IMR-90 (cell line): ENCODE measurements around the gene KCMF1. TPM values are rescaled to one million over a fixed set of nuclear protein-coding genes. Genes with fewer than 3 reads are reported as not detected.

ENCODE experiments used
- ATAC-seq: fragments of 200-7000 bp; cut with Tn5 transposase; 2 replicates; pipeline ENCODE4 v1.9.1; 2020; ENCODE audit warnings: low read depth, mild to moderate bottlenecking, moderate library complexity
- BruUV-seq: library from RNA; stranded (reverse); fragments of 400-500 nt; replicated peaks from 2 replicates; lab custom pipeline; 2021; lab: Mats Ljungman, UMichigan
- CTCF ChIA-PET: fragments of 300-600 bp; formaldehyde crosslinking; extraction: SDS; loops from one replicate; lab custom pipeline; 2021; ENCODE audit warnings: antibody characterized with exemption; lab: Yijun Ruan, JAX
- POLR2A ChIA-PET: fragments of 300-600 bp; sonication (Branson Sonifier 250); formaldehyde crosslinking; loops from one replicate; lab custom pipeline; 2022; ENCODE audit warnings: antibody characterized with exemption; ENCODE audit not compliant: unreplicated experiment; lab: Charles Lee
- DNase-seq: peaks from one replicate; pipeline ENCODE4 v3.0.0; 2013
- H2AFZ ChIP-seq: replicated peaks from 2 replicates; pipeline ENCODE3; 2013; ENCODE audit warnings: low read length, mild to moderate bottlenecking; ENCODE audit not compliant: poor library complexity
- H2AK5ac ChIP-seq: 2 replicates; pipeline ENCODE4 v1.6.1; 2013; ENCODE audit warnings: low read depth, low read length, inconsistent platforms
- H2AK9ac ChIP-seq: replicated peaks from 2 replicates; pipeline ENCODE3; 2013; ENCODE audit warnings: mild to moderate bottlenecking, low read depth, low read length, moderate library complexity; ENCODE audit not compliant: poor library complexity
- H2BK120ac ChIP-seq: 2 replicates; pipeline ENCODE4 v1.6.1; 2013; ENCODE audit warnings: low read depth, low read length, inconsistent platforms
- H2BK15ac ChIP-seq: 3 replicates; pipeline ENCODE4 v1.6.1; 2013; ENCODE audit warnings: low read depth, low read length, inconsistent platforms
- H2BK20ac ChIP-seq: 2 replicates; pipeline ENCODE4 v1.6.1; 2013; ENCODE audit warnings: low read depth, mild to moderate bottlenecking, inconsistent platforms, low read length, moderate library complexity
- H2BK5ac ChIP-seq: 2 replicates; pipeline ENCODE4 v1.6.1; 2013; ENCODE audit warnings: mild to moderate bottlenecking, low read depth, low read length, inconsistent platforms; ENCODE audit not compliant: poor library complexity, severe bottlenecking
- H3K14ac ChIP-seq: replicated peaks from 2 replicates; pipeline ENCODE4 v1.6.1; 2013; ENCODE audit warnings: low read depth, low read length, inconsistent platforms
- H3K18ac ChIP-seq: 2 replicates; pipeline ENCODE4 v1.6.1; 2013; ENCODE audit warnings: low read depth, low read length, control low read depth
- H3K23ac ChIP-seq: 2 replicates; pipeline ENCODE4 v1.6.1; 2013; ENCODE audit warnings: low read depth, low read length, inconsistent platforms
- H3K27ac ChIP-seq: 2 replicates; pipeline ENCODE4 v1.5.1; 2013; ENCODE audit warnings: mild to moderate bottlenecking, control low read depth, low read length; ENCODE audit not compliant: insufficient read depth
- H3K27me3 ChIP-seq: 2 replicates; pipeline ENCODE4 v1.6.1; 2013; ENCODE audit warnings: low read length; ENCODE audit not compliant: control insufficient read depth, insufficient read depth
- H3K36me3 ChIP-seq: 2 replicates; pipeline ENCODE4 v1.6.1; 2013; ENCODE audit warnings: low read length, mixed read lengths; ENCODE audit not compliant: control insufficient read depth, insufficient read depth
- H3K4ac ChIP-seq: 2 replicates; pipeline ENCODE4 v1.6.1; 2013; ENCODE audit warnings: low read depth, low read length, inconsistent platforms
- H3K4me1 ChIP-seq: 2 replicates; pipeline ENCODE4 v1.6.1; 2013; ENCODE audit warnings: low read length, mixed read lengths; ENCODE audit not compliant: control insufficient read depth, insufficient read depth
- H3K4me2 ChIP-seq: 2 replicates; pipeline ENCODE4 v1.6.1; 2013; ENCODE audit warnings: low read depth, mild to moderate bottlenecking, control low read depth, low read length, moderate library complexity
- H3K4me3 ChIP-seq: 2 replicates; pipeline ENCODE4 v1.5.1; 2013; ENCODE audit warnings: low read depth, mild to moderate bottlenecking, control low read depth, low read length, moderate library complexity; ENCODE audit not compliant: insufficient read depth
- H3K56ac ChIP-seq: 2 replicates; pipeline ENCODE4 v1.6.1; 2013; ENCODE audit warnings: low read length, inconsistent platforms; ENCODE audit not compliant: insufficient read depth; ENCODE audit errors: extremely low read depth
- H3K79me1 ChIP-seq, 2 experiments: 2 replicates each; pipeline ENCODE4 v1.6.1; 2013; ENCODE audit warnings: low read length in 2 of 2, inconsistent platforms in 1 of 2, low read depth in 1 of 2
- H3K9ac ChIP-seq: 2 replicates; pipeline ENCODE4 v1.6.1; 2013; ENCODE audit warnings: low read depth, low read length, control low read depth
- H3K9me1 ChIP-seq: 2 replicates; pipeline ENCODE4 v1.6.1; 2013; ENCODE audit warnings: low read length, inconsistent platforms; ENCODE audit not compliant: insufficient read depth
- H3K9me3 ChIP-seq: 2 replicates; pipeline ENCODE4 v1.6.1; 2013; ENCODE audit warnings: low read length; ENCODE audit not compliant: control insufficient read depth, insufficient read depth
- H4K20me1 ChIP-seq: 2 replicates; pipeline ENCODE4 v1.6.1; 2013; ENCODE audit warnings: low read length, inconsistent platforms; ENCODE audit not compliant: insufficient read depth
- H4K5ac ChIP-seq: 2 replicates; pipeline ENCODE4 v1.6.1; 2013; ENCODE audit warnings: mild to moderate bottlenecking, low read depth, low read length, control low read depth
- H4K8ac ChIP-seq, 2 experiments: 2 replicates each; pipeline ENCODE4 v1.6.1; 2013; ENCODE audit warnings: low read depth in 2 of 2, low read length in 2 of 2, control low read depth in 1 of 2, inconsistent platforms in 1 of 2
- H4K91ac ChIP-seq: 2 replicates; pipeline ENCODE4 v1.6.1; 2013; ENCODE audit warnings: low read depth, low read length, inconsistent platforms; ENCODE audit not compliant: insufficient read depth
- BHLHE40 ChIP-seq: fragments of 150-350 bp; IDR thresholded peaks from 2 replicates; pipeline ENCODE4 v1.6.1; 2016; ENCODE audit warnings: mild to moderate bottlenecking, low read depth, low read length
- CEBPB ChIP-seq: IDR thresholded peaks from 2 replicates; pipeline ENCODE4 v1.6.1; 2012; ENCODE audit warnings: low read depth, low read length, improper control_type of control experiment
- CHD1 ChIP-seq: IDR thresholded peaks from 2 replicates; pipeline ENCODE4 v1.6.1; 2012; ENCODE audit warnings: low read depth, low read length, improper control_type of control experiment
- FOS ChIP-seq: fragments of 150-350 bp; IDR thresholded peaks from 2 replicates; pipeline ENCODE4 v1.6.1; 2016; ENCODE audit warnings: low read depth, low read length
- MAFK ChIP-seq: IDR thresholded peaks from 2 replicates; pipeline ENCODE4 v1.6.1; 2012; ENCODE audit warnings: low read depth, low read length, improper control_type of control experiment
- MAZ ChIP-seq: IDR thresholded peaks from 2 replicates; pipeline ENCODE4 v1.6.1; 2012; ENCODE audit warnings: low read depth, mild to moderate bottlenecking, low read length, improper control_type of control experiment, moderate library complexity, borderline replicate concordance
- MXI1 ChIP-seq: IDR thresholded peaks from 2 replicates; pipeline ENCODE4 v1.6.1; 2012; ENCODE audit warnings: low read depth, mild to moderate bottlenecking, low read length, moderate library complexity, borderline replicate concordance
- NFE2L2 ChIP-seq: fragments of 150-350 bp; IDR thresholded peaks from 2 replicates; pipeline ENCODE4 v1.6.1; 2016; ENCODE audit warnings: low read depth, mild to moderate bottlenecking, low read length
- POLR2A ChIP-seq: IDR thresholded peaks from 2 replicates; pipeline ENCODE4 v1.6.1; 2012; ENCODE audit warnings: mild to moderate bottlenecking, low read depth, low read length
- RAD21 ChIP-seq: IDR thresholded peaks from 2 replicates; pipeline ENCODE4 v1.6.1; 2012; ENCODE audit warnings: low read length, improper control_type of control experiment
- RCOR1 ChIP-seq: IDR thresholded peaks from 2 replicates; pipeline ENCODE4 v1.6.1; 2012; ENCODE audit warnings: mild to moderate bottlenecking, low read length, improper control_type of control experiment; ENCODE audit not compliant: insufficient replicate concordance
- RFX5 ChIP-seq: IDR thresholded peaks from 2 replicates; pipeline ENCODE4 v1.8.0; 2012; ENCODE audit warnings: low read depth, mild to moderate bottlenecking, low read length, moderate library complexity
- SMC3 ChIP-seq: fragments of 150-350 bp; IDR thresholded peaks from 2 replicates; pipeline ENCODE4 v1.6.1; 2016; ENCODE audit warnings: low read depth, mild to moderate bottlenecking, antibody characterized with exemption, low read length, moderate library complexity
- WGBS, 2 experiments: methylation state at CpG; one replicate each; pipeline versions ENCODE4 v1.1.5 to v1.1.7; 2013; ENCODE audit warnings: missing lambda C conversion rate in 2 of 2; ENCODE audit not compliant: insufficient read length in 1 of 2; ENCODE audit errors: extremely low coverage in 2 of 2; 5-methylcytosine and 5-hydroxymethylcytosine counted together
- dilution Hi-C: fragments of 300-500 bp; cut with HindIII; formaldehyde crosslinking; loops from one replicate; pipeline ENCODE4 v1.14.3; 2018; ENCODE audit warnings: low sequenced_read_pairs; ENCODE audit not compliant: unreplicated experiment
- in situ Hi-C: fragments of 300-500 bp; cut with MboI; formaldehyde crosslinking; loops from 3 replicates; pipeline ENCODE4 v1.14.3; 2019; ENCODE audit warnings: low sequenced_read_pairs, inconsistent platforms, mixed read lengths
- intact Hi-C: fragments of 100-400 bp; cut with micrococcal nuclease; formaldehyde crosslinking; loops from 2 replicates; pipeline ENCODE4 v1.10.0; 2022
- polyA plus RNA-seq, 3 experiments: library from polyadenylated mRNA; depleted of rRNA; stranded (reverse); fragments of >200 nt; gene quantifications; 2 replicates each; pipeline ENCODE4 v1.2.3, GENCODE V29; 2012; ENCODE audit warnings: low replicate concordance in 1 of 3
- total RNA-seq: library from RNA; depleted of rRNA; stranded (reverse); fragments of >200 nt; gene quantifications from 2 replicates; pipeline ENCODE4 v1.2.3, GENCODE V29; 2012
- TF ChIP-seq, protein P1 (sequence below): fragments of 150-350 bp; IDR thresholded peaks from 2 replicates; pipeline ENCODE4 v1.6.1; 2016; ENCODE audit warnings: low read depth, mild to moderate bottlenecking, low read length, moderate library complexity, borderline replicate concordance
- TF ChIP-seq, protein P2 (sequence below): conservative IDR thresholded peaks from 2 replicates; pipeline ENCODE4 v1.5.1; 2012; ENCODE audit warnings: mild to moderate bottlenecking, low read depth, low read length, improper control_type of control experiment
- TF ChIP-seq, protein P3 (sequence below): fragments of 150-350 bp; IDR thresholded peaks from 2 replicates; pipeline ENCODE4 v1.6.1; 2017; ENCODE audit warnings: mild to moderate bottlenecking, antibody characterized with exemption, low read length, low read depth

KCMF1 gene
- total and polyA plus RNA-seq, 2 of the 4 experiments (the other 2 are of a cell fraction): 49.9 to 108 TPM

DNA sequence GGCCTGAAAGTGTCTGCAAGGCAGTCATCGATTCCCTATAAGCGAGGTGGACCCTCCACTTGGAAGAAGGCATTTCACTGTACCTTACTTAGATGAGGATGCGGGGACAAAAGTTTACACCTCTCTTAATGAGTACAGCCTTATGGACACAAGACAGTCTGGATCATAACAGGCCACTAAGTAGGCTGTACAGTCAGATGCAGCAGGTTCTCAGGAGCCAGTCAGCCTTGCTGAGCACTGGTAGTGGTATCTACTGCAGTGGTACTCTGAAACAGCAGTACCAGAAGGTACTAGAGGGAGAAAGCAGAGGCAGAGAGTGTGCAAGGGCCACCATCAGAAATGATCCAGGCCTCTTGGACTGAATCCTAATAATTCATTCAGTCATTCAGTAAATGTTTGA lies 77.6 kb downstream of the KCMF1 start:
- Histone ChIP-seq H3K56ac (no peak overlapping the region), H3K4ac (no peak overlapping the region), H2BK20ac (no peak overlapping the region), H3K18ac (no peak overlapping the region), H4K8ac (no peak overlapping the region), H3K27me3 (no peaks in the 10 kb centered on the region), H3K36me3 (peaks cover 38% of the 10 kb centered on the region), H3K4me2 (no peak overlapping the region), H4K91ac (no peak overlapping the region), H3K4me3 (no peak overlapping the region), H3K9me3 (no peaks in the 10 kb centered on the region), H2BK15ac (no peak overlapping the region), H4K5ac (no peak overlapping the region), H3K9ac (no peak overlapping the region), H2AK5ac (no peak overlapping the region), H2AFZ (no peak overlapping the region), H2AK9ac (no peak overlapping the region), H3K23ac (no peak overlapping the region), H2BK5ac (no peak overlapping the region), H3K14ac (no peak overlapping the region), H4K20me1 (no peaks in the 10 kb centered on the region; the same call in 1 of the 2 replicates), H3K79me1 (peaks cover 39 to 51% of the 10 kb centered on the region in 2 experiments), H3K9me1 (peaks cover 3% of the 10 kb centered on the region), H3K27ac (no peak overlapping the region), H2BK120ac (no peak overlapping the region), H3K4me1 (peaks cover 1% of the 10 kb centered on the region; the same call in 1 of the 2 replicates)
- TF ChIP-seq FOS: no peak
- no peak for TF ChIP-seq MAZ
- TF ChIP-seq BHLHE40: no peak
- no peak for TF ChIP-seq SMC3
- TF ChIP-seq, protein P1, sequence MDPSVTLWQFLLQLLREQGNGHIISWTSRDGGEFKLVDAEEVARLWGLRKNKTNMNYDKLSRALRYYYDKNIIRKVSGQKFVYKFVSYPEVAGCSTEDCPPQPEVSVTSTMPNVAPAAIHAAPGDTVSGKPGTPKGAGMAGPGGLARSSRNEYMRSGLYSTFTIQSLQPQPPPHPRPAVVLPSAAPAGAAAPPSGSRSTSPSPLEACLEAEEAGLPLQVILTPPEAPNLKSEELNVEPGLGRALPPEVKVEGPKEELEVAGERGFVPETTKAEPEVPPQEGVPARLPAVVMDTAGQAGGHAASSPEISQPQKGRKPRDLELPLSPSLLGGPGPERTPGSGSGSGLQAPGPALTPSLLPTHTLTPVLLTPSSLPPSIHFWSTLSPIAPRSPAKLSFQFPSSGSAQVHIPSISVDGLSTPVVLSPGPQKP: no peak
- no peak for TF ChIP-seq POLR2A
- no peak for TF ChIP-seq MAFK
- no peak for TF ChIP-seq RFX5
- no peak for TF ChIP-seq MXI1
- TF ChIP-seq CEBPB: no peak
- TF ChIP-seq CHD1: no peak
- TF ChIP-seq RCOR1: no peak
- TF ChIP-seq NFE2L2: no peak
- TF ChIP-seq, protein P2, sequence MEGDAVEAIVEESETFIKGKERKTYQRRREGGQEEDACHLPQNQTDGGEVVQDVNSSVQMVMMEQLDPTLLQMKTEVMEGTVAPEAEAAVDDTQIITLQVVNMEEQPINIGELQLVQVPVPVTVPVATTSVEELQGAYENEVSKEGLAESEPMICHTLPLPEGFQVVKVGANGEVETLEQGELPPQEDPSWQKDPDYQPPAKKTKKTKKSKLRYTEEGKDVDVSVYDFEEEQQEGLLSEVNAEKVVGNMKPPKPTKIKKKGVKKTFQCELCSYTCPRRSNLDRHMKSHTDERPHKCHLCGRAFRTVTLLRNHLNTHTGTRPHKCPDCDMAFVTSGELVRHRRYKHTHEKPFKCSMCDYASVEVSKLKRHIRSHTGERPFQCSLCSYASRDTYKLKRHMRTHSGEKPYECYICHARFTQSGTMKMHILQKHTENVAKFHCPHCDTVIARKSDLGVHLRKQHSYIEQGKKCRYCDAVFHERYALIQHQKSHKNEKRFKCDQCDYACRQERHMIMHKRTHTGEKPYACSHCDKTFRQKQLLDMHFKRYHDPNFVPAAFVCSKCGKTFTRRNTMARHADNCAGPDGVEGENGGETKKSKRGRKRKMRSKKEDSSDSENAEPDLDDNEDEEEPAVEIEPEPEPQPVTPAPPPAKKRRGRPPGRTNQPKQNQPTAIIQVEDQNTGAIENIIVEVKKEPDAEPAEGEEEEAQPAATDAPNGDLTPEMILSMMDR: no peak
- TF ChIP-seq, protein P3, sequence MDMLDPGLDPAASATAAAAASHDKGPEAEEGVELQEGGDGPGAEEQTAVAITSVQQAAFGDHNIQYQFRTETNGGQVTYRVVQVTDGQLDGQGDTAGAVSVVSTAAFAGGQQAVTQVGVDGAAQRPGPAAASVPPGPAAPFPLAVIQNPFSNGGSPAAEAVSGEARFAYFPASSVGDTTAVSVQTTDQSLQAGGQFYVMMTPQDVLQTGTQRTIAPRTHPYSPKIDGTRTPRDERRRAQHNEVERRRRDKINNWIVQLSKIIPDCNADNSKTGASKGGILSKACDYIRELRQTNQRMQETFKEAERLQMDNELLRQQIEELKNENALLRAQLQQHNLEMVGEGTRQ: no peak
- no peak for TF ChIP-seq RAD21
- intact Hi-C loops (no loop called here), dilution Hi-C loops (no loop called here), in situ Hi-C loops (no loop called here)
- no TSS peak for BruUV-seq
- DNase-seq (no peak), ATAC-seq (no peak)
- ChIA-PET POLR2A (no interaction called here), CTCF (no interaction called here)
- 80% methylated on average over 1 of the region's 3 CpGs; no CpG with 5 or more reads in 1 of the 2 experiments for WGBS, 2 experiments
